Omental fat pad (tissue), 4 donors: ENCODE data around the gene SLMAP. TPM values are rescaled to one million over a fixed set of nuclear protein-coding genes. Genes with fewer than 3 reads are reported as not detected.

Source experiments
- ATAC-seq: fragments of 150-250 bp; one replicate; pipeline ENCODE4 v1.9.1; 2016; ENCODE audit warnings: mild to moderate bottlenecking, moderate library complexity; ENCODE audit not compliant: low FRiP score
- DNase-seq: peaks from one replicate; pipeline ENCODE4 v3.0.0-alpha.2; 2019; ENCODE audit warnings: low spot score
- total RNA-seq, 4 donors: library from RNA; depleted of rRNA; stranded (reverse); fragments of >200 nt; gene quantifications; one replicate each; pipeline ENCODE4 v1.1.0, GENCODE V29; 2016
- TF ChIP-seq, protein P1 (sequence below), 3 donors: fragments of 450-650 bp; IDR thresholded peaks; one replicate each; pipeline ENCODE4 v1.5.1; 2016 to 2017; ENCODE audit warnings: antibody characterized with exemption in 3 of 3, mild to moderate bottlenecking in 3 of 3, moderate library complexity in 2 of 3

SLMAP gene
- total RNA-seq, 4 donors from 2014 or later, result 42.7 to 72.7 (median 47.1) TPM

DNA sequence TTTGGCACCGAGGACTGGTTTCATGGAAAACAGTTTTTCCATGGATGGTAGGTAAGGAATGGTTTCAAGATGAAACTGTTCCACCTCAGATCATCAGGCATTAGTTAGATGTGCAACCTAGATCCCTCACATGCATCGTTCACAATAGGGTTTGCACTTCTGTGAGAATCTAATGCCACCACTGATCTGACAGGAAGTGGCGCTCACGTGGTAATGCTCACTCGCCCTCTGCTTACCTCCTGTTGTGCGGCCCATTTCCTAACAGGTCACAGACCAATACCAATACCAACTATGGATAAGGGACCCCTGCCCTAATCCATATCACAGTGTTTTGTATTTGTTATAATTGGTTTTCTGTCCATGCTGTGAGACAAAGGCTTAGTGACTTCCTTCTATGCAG is 58.9 kb downstream of the SLMAP start:
- no peak for ATAC-seq
- no peak for DNase-seq
- TF ChIP-seq, protein P1, sequence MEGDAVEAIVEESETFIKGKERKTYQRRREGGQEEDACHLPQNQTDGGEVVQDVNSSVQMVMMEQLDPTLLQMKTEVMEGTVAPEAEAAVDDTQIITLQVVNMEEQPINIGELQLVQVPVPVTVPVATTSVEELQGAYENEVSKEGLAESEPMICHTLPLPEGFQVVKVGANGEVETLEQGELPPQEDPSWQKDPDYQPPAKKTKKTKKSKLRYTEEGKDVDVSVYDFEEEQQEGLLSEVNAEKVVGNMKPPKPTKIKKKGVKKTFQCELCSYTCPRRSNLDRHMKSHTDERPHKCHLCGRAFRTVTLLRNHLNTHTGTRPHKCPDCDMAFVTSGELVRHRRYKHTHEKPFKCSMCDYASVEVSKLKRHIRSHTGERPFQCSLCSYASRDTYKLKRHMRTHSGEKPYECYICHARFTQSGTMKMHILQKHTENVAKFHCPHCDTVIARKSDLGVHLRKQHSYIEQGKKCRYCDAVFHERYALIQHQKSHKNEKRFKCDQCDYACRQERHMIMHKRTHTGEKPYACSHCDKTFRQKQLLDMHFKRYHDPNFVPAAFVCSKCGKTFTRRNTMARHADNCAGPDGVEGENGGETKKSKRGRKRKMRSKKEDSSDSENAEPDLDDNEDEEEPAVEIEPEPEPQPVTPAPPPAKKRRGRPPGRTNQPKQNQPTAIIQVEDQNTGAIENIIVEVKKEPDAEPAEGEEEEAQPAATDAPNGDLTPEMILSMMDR (IDR thresholded peaks at IDR 0.05), result no peak

GRCh38 chr3:57816471-57817095 is 60.5 kb downstream of the SLMAP start:
- ATAC-seq, result no peak
- TF ChIP-seq, protein P1 (IDR thresholded peaks at IDR 0.05), result no peak

GRCh38 chr3:57818772-57819171 is 62.7 kb downstream of the SLMAP start:
- TF ChIP-seq, protein P1 (IDR thresholded peaks at IDR 0.05), result no peak
- ATAC-seq (no peak), DNase-seq (no peak)

More at GRCh38 chr3:57816471-57817095, 60.5 kb downstream of the SLMAP start:
- DNase-seq, result no peak

DNA sequence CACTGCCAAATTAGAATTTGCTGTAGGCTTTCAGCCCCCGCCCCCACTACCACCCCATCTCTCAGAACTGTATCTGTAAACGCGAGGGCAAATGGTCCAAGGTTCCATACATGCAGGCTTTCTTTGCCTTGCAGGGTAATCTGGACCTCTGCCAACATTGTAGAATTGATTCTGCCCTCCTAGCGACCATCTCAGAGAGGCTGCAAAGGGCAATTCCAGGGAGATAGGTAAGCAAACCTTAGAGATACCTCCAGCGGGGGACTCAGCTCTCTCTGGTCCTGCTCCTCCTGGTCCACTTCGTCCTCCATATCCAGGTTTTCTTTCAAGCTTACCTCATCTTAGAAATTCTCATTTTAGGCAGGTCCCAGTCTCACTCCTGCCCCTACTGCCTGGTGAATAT is 64.4 kb downstream of the SLMAP start:
- DNase-seq (no peak), ATAC-seq (no peak)
- TF ChIP-seq, protein P1 (IDR thresholded peaks at IDR 0.05), result no peak

- no peak for DNase-seq
- no peak for ATAC-seq
- TF ChIP-seq, protein P1 (IDR thresholded peaks at IDR 0.05), result no peak
These were observed 65.7 kb downstream of the SLMAP start for GRCh38 chr3:57821765-57822164.

GRCh38 chr3:57822686-57823085 is 66.6 kb downstream of the SLMAP start:
- TF ChIP-seq, protein P1 (IDR thresholded peaks at IDR 0.05), result no peak
- DNase-seq (no peak), ATAC-seq (no peak)

GRCh38 chr3:57825116-57825515 is 69.0 kb downstream of the SLMAP start:
- TF ChIP-seq, protein P1 (IDR thresholded peaks at IDR 0.05), result no peak
- ATAC-seq (no peak), DNase-seq (no peak)
